SIG-M5 (cell line): ENCODE data around the gene NTSR2.
"Not testable (repeated sequence)": the region's sequence is repeated elsewhere in the genome, so short reads cannot be mapped to it uniquely, and the experiment has no call there.

Experiments
- DNase-seq: peaks from one replicate; lab custom pipeline; 2025; lab: John Stamatoyannopoulos, UW

Gene NTSR2

GRCh38 chr2:11679486-11680181 lies 9.6 kb upstream of the NTSR2 start:
- DNase-seq = no peak

GRCh38 chr2:11679016-11679415 lies 9.0 kb upstream of the NTSR2 start:
- no peak for DNase-seq

- DNase-seq = no peak
Observed at GRCh38 chr2:11678306-11678960, 8.4 kb upstream of the NTSR2 start.

GRCh38 chr2:11677136-11678055 lies 7.4 kb upstream of the NTSR2 start:
- no peak for DNase-seq

DNA sequence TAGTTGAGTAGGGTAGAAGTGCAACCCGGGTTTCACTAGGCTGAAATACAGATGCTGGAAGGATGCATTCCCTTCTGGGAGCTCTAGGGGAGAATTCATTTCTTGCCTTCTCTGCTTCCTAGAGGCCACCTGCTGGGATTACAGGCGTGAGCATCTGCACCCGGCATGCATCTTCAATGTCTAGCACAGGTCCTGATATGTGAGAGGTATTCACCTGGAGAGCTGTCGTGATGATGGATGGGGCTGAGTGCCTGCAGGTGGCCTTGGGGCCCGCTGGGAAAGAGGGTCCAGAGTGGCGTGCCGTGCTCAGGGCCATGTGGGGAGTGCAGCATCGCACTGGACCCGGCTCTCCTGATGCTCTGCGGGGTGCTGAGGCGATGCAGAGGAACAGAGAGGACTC lies 6.6 kb upstream of the NTSR2 start:
- no peak for DNase-seq

DNA sequence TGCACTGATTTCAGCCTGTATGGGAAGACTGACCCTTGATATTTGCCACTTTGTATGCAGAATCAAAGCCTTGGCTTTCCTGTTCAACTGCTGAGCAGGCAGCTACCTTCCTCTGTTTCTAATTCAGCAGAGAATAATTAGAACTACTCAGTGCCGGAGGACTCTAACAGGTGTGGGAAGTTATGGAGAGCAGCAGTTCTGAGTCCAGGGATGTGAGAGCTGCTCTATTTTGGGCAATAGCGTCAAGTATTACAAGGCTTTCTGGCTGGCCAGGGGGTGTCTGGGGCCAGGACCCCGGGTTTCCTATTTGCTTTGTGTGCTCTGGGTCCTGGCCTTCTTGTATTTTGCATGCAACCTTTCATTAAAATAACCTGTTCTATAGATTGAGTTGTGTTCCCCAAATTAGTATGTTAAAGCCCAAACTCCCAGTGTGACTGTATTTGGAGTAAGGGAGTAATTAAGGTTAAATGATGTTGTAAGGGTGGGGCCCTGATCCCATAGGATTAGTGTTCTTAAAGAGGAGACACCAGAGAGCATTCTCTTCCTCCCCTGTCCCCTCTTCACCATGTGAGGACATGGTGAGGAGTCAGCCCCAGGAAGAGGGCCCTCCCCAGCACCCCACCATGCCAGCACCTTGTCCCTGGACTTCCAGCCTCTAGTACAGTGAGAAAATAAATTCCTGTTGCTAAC lies 5.6 kb upstream of the NTSR2 start:
- no peak for DNase-seq

DNA sequence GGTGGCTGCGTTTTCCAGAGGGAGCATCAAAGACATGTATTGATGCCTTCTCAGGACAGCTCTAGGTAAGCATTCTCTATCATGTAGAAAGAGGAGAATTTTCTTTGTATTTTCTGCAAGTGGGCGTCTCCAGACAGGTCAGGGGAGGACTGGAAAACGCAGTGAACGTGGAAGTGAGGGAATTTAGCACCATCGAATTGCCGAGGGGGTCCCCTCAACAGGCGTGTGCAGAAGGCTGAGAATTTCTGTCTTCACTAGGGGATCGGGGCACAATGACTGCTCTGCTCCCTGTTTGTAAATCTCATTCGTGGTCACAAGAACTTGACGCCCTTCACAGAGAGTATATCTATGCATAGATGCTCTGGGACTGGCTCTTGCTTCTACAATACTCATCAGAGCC lies 5.0 kb upstream of the NTSR2 start:
- no peak for DNase-seq

DNA sequence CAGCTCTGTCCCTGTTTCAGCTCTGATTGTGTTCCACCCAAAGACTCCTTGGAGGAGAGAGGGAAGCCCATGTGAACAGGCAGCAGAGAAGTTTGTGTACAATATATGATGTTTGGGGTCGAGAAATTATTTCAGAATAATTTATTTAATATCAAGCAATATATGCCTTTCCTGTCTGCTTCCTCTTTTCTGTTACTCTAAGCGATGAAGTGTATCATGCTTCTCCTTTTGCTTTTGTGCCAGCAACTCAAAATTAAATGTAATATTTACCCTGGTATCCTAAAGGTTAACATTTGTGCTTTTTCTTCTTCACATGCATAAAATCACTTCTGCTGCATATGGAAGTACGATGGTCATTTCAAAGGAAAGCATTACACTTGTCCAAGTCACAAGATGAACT lies 2.4 kb upstream of the NTSR2 start:
- DNase-seq = no peak

DNA sequence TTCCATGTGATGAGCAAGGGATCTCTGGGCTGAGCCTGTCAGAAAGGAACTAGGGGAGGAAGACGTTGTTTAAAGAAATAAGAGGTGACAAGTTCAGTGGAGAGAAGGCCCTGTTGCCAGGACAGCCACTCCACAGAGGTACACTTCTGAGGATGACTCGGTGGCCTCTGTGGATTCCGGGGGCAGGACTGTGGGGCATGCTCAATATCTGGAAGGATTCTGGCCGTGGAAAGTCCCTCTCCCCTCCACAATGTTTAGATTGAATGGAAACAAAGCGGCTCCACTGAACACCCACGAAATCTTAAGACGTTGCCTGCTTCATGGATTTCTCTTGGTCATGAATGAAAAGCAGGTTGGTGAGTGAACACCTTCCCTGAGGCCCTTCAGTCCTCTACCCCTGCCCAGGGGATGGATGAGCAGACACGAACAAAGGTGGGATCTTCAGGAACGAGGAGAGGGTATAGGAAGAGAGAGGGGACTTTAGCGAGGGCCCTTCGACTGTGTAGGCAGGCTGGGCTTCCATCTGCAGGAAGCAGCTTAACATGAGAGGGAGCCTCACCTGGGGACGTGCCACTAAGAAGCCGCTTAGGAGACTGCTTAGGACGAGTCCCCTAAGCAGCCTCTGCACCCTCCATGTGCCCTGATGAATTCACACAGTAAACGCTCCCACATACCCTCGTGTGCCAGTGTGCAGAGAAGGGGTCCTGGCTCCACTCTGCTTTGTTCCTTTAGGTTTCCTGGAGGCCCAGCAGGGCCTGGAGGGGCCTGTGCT lies 1.9 kb downstream of the NTSR2 start:
- DNase-seq = no peak

DNA sequence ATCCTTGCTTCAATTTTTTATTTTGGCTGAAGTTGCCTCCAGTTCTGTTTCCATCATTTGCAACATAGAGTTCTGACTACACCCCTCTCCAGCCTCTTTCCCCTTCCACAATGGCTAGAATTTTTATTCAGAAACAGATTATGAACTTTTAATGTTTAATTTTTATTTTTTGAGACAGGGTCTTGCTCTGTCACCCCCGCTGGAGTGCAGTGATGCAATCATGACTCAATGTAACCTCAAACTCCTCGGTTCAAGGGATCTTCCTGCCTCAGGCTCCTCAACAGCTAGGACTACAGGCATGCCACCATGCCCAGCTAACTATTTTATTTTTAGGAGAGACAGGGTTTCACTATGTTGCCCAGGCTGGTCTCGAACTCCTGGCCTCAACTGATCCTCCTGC lies 2.8 kb downstream of the NTSR2 start:
- DNase-seq = no peak

GRCh38 chr2:11665510-11666362 lies 4.3 kb downstream of the NTSR2 start:
- no peak for DNase-seq

- no peak for DNase-seq
Observed at GRCh38 chr2:11665028-11665427, 5.0 kb downstream of the NTSR2 start.

DNA sequence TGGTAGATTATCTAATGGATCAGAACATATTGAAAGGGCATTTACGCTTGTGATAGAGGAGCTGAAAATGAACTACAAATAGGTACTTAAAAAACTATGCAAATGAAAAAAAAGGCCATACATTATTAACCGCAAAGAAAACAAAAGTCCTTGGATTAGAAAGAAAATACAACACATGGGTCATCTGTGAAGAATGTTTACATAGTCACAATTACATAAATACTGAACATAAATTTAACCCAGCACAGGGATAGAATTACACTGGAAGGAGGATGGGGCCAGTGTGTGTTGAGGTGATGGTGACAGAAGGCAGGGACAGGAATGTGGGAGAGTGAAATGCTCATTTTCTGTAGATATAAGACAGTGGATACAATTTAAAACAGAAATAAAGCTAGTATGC lies 6.6 kb downstream of the NTSR2 start:
- no peak for DNase-seq

GRCh38 chr2:11662882-11663281 lies 7.1 kb downstream of the NTSR2 start:
- DNase-seq = no peak

DNA sequence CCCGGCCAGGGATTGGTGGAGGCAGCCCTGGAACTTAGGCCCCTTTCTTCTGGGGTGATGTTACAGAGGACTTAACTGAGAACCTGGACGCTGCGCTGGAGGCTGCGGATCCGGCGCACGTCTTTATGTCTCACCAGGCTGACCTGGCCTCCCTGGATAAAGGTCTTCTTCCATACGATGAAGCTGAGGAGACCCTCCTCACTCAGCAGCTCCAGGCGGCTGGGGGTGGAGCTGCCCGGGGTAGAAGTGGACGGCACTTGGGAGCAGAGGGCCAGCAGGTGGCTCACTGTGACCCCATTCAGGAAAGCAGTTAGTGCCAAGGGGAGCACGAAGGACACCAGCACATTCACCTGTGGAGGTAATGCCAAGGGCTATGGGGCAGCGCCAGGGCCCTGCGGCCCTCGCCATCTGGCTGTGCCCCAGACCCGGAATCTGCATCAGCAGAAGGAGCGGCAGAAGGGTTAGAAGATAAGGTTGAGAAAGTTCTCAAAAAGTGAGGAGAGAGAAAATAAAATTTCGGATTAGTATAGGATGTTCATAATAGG lies 8.0 kb downstream of the NTSR2 start:
- no peak for DNase-seq

- DNase-seq = not testable (repeated sequence)
Observed at GRCh38 chr2:11660396-11660795, 9.6 kb downstream of the NTSR2 start.

- DNase-seq = no peak
Observed at GRCh38 chr2:11659851-11660250, 10.1 kb downstream of the NTSR2 start.

- no peak for DNase-seq
Observed at GRCh38 chr2:11659115-11659475, 10.9 kb downstream of the NTSR2 start.

DNA sequence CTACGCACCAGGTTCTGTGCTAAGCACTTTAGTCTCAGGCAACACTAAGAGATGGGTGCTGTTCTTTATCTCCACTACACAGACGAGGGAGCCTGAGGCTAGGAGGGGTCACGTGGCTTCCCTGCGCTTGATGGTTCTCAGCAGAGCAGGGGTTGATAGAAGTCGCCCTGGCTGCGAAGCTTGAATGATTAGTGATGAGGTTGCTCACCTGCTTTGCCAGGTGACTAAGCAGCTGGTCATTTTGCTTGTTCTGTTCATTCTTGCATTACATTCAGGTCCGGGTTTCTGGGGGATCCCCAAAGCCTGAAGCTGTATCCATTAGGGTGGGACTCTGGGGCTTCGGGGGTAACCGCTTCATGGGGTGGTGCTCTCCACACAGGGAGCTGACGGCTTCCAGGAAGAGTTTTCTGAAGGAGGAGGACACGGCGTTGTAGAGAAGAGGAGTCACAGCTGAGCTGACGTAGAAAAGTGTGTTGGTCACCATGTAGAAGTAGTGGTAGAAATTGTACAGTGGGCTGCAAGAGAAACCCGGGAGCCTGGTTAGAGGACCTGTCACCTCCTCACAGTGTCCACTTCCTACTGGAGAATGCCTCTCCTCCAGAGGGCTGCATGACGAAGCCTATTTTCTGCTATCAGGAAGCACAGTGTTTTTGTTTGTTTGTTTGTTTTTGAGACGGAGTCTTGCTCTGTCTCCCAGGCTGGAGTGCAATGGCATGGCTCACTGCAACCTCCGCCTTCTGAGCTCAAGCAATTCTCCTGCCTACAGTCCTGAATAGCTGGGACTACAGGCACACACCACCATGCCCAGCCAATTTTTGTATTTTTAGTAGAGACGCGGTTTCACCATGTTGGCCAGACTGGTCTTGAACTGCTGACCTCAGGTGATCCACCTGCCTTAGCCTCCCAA lies 11.5 kb downstream of the NTSR2 start:
- no peak for DNase-seq
